NCI-H748 (cell line): ENCODE results near the gene UBR7.

ENCODE experiments used
- DNase-seq: peaks from one replicate; lab custom pipeline; 2025; ENCODE audit not compliant: unreplicated experiment; lab: John Stamatoyannopoulos, UW

Gene UBR7

DNA sequence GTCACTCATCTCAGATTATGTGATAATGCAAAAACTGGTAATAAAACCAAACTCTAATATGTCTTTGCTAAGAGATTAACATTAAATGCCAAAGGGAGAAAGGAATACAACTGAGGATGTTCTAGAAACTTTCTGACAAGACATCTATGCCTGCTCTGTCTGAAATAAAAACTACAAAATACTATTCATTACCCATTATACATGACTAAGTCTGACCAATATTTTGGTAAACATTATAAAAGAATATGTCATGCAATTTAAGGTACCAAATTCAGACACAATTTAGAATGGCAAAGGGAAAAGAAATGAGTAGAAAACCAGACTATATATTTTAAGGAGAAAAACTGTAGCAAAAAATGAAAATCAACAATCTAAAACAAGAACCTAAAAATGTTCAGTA lies 39.5 kb downstream of the UBR7 start:
- DNase-seq: no peak

DNA sequence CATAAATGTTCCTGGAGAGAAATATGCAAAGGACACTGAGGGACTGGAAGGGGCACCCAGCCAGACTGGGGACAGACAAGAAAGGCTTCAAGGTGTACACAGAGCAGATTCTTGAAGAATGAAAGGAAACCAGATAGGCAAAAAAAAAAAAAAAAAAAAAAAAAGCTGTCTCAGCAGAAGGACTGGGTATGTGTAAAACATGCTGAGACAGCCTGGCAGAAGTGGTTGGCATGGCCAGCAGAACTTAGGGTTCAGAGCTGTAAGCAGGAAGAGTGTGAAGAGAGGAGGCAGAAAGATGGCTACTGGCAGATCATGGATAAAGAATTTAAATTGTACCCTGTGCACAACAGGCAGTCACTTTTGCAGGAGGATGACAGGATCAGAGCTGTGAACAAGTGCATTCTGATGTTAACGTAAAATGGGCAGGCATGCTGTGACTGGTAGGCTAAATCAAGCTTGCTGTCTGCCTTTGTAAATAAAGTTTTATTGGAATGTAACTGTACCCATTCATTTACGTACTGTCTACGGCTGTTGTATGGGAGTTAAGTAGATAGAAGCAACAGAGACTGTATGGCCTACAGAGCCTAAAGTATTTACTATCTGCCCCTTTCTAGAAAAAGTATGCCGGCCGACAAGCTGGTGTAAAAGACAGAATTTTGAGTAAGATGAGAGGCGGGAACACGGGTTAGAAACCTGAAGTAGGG lies 42.2 kb downstream of the UBR7 start:
- no peak for DNase-seq

DNA sequence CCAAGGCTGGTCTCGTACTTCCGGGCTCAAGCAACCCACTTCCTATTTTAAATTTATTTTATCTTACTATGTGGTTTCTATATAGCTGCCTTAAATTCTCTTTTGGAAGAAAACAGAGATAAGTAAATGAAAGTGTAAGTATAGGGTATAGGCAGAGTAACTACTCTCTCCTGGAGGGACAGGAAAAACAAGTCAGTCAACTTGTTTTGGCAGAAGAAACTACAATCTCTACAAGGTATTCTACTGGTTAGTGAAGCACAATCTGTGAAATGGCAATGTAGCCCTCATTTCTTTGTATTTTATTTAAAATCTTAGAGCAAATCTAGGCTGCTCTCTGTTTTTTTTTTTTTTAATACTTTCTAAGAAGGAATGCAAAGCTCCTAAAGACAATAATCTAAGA lies 55.4 kb downstream of the UBR7 start:
- DNase-seq: no peak

DNA sequence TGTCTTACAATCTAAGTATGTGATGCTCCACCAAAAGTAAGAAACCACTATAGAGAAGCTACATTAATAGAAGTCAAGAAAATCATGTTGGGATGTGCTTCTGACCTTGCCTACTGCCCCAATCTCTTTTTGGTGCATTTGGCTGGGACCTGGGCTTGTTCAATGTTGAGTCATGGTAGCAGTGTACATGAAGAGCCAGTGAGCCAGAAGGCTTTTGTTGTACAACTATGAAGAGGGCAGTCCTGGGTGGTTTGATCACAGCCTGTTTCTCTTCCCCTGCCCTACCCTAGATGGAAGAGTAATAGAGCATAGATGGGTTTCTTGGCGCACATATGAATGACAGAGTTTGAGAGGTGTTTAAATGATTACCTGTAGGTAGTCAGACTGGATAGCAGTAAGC lies 56.4 kb downstream of the UBR7 start:
- no peak for DNase-seq

GRCh38 chr14:93266127-93266526 lies 59.1 kb downstream of the UBR7 start:
- DNase-seq: no peak

GRCh38 chr14:93267149-93267711 lies 60.2 kb downstream of the UBR7 start:
- no peak for DNase-seq

DNA sequence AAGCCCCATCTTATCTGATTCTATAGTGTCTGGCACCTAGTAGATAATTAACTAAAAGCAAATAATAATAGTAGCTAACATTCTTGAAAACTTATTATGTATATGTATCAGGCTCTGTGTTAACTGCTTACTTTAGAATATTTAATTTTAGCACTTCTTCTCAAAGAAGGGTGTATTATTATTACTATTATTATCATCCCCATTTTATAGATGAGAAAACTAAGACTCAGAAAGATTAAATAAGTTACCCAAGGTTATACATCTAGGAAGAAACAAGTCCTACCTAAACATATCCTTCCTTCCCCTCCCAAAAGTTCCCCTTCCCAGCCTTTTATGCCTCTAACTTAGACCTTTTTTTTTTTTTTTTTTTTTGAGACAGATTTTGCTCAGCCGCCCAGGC lies 61.4 kb downstream of the UBR7 start:
- no peak for DNase-seq

DNA sequence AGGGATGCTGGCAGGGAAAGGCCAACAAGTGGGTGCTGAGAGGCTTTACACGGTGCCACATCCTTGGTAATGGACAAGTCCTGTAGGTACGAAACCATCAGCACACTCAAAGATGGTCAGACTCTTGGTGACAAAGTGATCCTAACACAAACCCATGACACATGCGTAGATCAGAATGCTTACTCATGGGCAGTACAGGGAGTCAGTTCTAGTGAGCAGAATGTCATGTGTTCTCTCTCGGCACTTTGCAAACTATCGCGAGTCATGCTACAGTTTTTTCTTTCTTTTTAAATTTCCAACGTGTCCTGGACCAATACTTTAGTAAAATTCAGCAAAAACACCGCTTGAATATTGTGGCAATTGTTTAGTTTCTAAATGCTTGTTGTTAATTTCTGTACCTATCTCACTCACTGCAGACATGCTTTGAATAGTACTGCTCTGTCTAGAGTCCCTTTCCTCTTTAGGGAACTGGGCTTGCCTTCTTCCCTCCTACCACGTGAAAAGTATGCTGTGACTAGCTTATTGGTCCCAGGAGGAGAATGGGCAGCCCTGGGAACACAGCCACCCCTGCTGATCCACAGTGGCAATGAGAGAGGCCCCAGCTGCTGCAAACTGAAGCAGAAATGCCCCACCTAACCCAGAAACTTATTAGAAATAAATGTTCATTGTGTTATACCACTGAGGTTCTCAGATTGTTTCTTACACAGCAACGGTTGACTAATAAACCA lies 62.4 kb downstream of the UBR7 start:
- DNase-seq: no peak

DNA sequence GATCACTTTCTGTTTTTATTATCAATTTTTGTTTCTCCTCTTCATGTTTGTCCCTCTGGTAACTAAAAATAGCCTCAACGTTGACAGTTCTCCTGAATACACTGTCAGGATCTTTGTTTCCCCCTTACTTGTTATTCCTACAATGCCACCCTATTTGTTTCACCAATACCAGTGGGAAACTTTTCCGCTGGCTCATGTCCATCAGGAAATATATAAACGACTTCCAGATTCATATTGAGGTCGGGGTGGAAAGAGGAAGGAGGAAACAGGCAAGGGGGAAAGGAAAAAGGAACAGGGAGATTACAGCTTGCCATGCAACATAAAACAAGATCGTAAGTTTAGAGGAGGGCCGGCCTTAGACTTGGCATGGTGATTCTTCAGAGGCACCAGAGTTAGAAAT lies 64.1 kb downstream of the UBR7 start:
- no peak for DNase-seq

GRCh38 chr14:93274055-93274806 lies 67.2 kb downstream of the UBR7 start:
- DNase-seq: no peak

- no peak for DNase-seq
Observed at GRCh38 chr14:93276031-93276716, 69.1 kb downstream of the UBR7 start.
